IMR-90 (cell line): ENCODE measurements around the gene GABBR2.

Experiments used
- CTCF ChIP-seq: conservative IDR thresholded peaks from 2 replicates; pipeline ENCODE4 v1.5.1; 2012; ENCODE audit warnings: mild to moderate bottlenecking, low read depth, low read length, improper control_type of control experiment
- MAFK ChIP-seq: IDR thresholded peaks from 2 replicates; pipeline ENCODE4 v1.6.1; 2012; ENCODE audit warnings: low read depth, low read length, improper control_type of control experiment
- MAZ ChIP-seq: IDR thresholded peaks from 2 replicates; pipeline ENCODE4 v1.6.1; 2012; ENCODE audit warnings: low read depth, mild to moderate bottlenecking, low read length, improper control_type of control experiment, moderate library complexity, borderline replicate concordance
- MXI1 ChIP-seq: IDR thresholded peaks from 2 replicates; pipeline ENCODE4 v1.6.1; 2012; ENCODE audit warnings: low read depth, mild to moderate bottlenecking, low read length, moderate library complexity, borderline replicate concordance
- POLR2A ChIP-seq: IDR thresholded peaks from 2 replicates; pipeline ENCODE4 v1.6.1; 2012; ENCODE audit warnings: mild to moderate bottlenecking, low read depth, low read length
- RAD21 ChIP-seq: IDR thresholded peaks from 2 replicates; pipeline ENCODE4 v1.6.1; 2012; ENCODE audit warnings: low read length, improper control_type of control experiment
- RCOR1 ChIP-seq: IDR thresholded peaks from 2 replicates; pipeline ENCODE4 v1.6.1; 2012; ENCODE audit warnings: mild to moderate bottlenecking, low read length, improper control_type of control experiment; ENCODE audit not compliant: insufficient replicate concordance
- RFX5 ChIP-seq: IDR thresholded peaks from 2 replicates; pipeline ENCODE4 v1.8.0; 2012; ENCODE audit warnings: low read depth, mild to moderate bottlenecking, low read length, moderate library complexity
- SMC3 ChIP-seq: fragments of 150-350 bp; IDR thresholded peaks from 2 replicates; pipeline ENCODE4 v1.6.1; 2016; ENCODE audit warnings: low read depth, mild to moderate bottlenecking, antibody characterized with exemption, low read length, moderate library complexity
- USF2 ChIP-seq: fragments of 150-350 bp; IDR thresholded peaks from 2 replicates; pipeline ENCODE4 v1.6.1; 2017; ENCODE audit warnings: mild to moderate bottlenecking, antibody characterized with exemption, low read length, low read depth

GRCh38 chr9:98272083-98272482 is 436.7 kb downstream of the GABBR2 start:
- TF ChIP-seq MAZ (no peak), CTCF (no peak), USF2 (no peak), POLR2A (no peak), SMC3 (no peak), RAD21 (no peak), RFX5 (no peak), MAFK (no peak), RCOR1 (no peak), MXI1 (no peak)
